HG03460 (cell line): ENCODE measurements around the gene SSTR4.

Experiments used
- ATAC-seq: cut with Tn5 transposase; IDR thresholded peaks from one replicate; pipeline ENCODE4 v1.9.1; 2021; ENCODE audit not compliant: unreplicated experiment

SSTR4 gene

GRCh38 chr20:23063168-23063567 lies 28.1 kb downstream of the SSTR4 start:
- no peak for ATAC-seq

- no peak for ATAC-seq
Measured at GRCh38 chr20:23063581-23063980, 28.5 kb downstream of the SSTR4 start.

- ATAC-seq, result no peak
Measured at GRCh38 chr20:23065266-23066201, 30.4 kb downstream of the SSTR4 start.

GRCh38 chr20:23066772-23067171 lies 31.7 kb downstream of the SSTR4 start:
- ATAC-seq, result no peak

DNA sequence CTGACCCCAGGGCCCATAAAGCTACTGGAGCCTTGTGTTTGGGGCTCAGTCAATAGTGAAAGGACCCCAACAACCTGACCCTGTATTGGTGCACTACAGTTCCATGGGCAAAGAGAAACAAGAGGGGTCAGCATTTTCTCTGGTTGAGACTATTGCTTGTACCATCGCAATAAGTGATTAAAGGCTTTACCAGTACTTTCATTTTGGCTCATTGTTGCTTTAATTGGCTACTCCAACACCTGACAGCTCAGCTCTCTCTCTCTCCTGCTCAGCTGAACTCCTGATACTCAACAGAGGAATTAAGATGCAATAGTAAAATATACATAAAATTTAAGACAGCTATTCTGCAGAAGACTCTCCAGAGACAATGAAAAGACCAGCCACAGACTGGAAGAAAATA lies 33.2 kb downstream of the SSTR4 start:
- no peak for ATAC-seq

DNA sequence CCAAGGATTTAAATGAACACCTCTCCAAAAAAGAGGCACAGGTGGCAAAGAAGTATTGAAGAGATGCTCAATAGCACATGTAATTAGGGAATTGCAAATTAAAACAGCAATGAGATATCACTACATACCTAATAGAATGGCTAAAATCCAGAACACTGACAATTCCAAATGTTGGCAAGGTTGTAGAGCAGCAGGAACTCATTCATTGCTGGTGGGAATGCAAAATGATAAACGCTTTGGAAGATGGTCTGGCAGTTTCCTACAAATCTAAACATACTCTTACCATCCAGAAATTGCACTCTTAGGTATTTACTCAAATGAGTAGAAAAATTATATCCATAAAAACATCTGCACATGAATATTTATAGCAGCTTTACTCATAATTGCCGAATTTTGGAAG lies 34.0 kb downstream of the SSTR4 start:
- ATAC-seq, result no peak

DNA sequence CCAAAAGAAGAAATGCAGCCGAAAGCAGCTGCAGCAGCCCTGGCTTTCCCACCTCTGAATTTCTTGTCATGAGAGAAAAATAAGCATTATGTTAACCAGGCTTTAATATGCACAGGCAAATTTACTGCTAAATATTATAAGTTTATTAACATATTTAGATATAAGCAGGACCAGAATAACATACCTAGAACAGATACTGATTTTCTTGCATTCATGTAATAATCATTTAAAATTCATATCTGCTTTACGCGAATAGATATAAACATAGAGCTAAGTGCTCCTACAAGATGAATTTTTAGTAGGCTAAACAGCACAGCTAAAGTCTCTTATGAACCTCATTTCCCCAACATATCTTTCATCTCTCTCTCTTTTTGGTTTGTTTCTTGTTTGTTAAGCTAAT lies 36.3 kb downstream of the SSTR4 start:
- ATAC-seq, result no peak

DNA sequence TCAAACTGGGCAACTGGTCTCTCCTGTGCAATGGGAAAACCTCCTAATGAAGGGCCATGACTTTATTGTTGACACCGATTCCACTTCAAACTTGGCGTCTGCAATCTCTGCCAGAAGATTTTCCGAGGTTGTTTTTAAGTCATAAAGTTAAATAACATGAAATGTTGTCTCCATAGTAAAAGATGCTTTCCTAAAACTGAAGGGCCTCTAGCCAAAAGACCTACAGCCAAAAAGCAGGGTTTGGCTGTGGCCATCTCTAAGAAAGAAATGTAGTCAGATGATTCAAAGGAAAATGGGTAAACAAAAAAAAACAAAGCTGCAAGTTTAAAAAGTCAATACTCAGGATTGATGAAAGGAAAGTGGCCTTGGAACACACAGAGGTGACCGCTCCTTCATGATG lies 36.9 kb downstream of the SSTR4 start:
- no peak for ATAC-seq

GRCh38 chr20:23072892-23073586 lies 37.9 kb downstream of the SSTR4 start:
- ATAC-seq, result no peak

GRCh38 chr20:23074052-23074451 lies 38.9 kb downstream of the SSTR4 start:
- ATAC-seq, result no peak

DNA sequence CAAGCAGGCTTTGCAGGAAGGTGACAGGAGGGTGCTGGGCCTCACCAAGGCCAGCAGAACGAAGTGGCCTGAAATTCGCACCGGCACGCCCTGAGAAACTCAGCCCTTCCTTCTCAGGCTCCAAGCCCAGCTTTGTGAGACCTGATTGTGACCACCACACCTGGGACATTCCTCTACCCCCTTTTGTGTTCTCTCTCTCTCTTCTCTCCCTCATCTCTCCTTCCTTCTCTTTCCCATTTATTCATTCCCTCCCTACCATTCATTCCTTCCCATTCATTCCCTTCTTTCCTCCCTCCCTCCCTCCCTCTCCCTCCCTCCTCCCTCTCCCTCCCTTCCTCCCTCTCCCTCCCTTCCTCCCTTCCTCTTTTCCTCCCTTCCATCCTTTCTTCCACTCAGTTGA lies 42.2 kb downstream of the SSTR4 start:
- ATAC-seq, result no peak

DNA sequence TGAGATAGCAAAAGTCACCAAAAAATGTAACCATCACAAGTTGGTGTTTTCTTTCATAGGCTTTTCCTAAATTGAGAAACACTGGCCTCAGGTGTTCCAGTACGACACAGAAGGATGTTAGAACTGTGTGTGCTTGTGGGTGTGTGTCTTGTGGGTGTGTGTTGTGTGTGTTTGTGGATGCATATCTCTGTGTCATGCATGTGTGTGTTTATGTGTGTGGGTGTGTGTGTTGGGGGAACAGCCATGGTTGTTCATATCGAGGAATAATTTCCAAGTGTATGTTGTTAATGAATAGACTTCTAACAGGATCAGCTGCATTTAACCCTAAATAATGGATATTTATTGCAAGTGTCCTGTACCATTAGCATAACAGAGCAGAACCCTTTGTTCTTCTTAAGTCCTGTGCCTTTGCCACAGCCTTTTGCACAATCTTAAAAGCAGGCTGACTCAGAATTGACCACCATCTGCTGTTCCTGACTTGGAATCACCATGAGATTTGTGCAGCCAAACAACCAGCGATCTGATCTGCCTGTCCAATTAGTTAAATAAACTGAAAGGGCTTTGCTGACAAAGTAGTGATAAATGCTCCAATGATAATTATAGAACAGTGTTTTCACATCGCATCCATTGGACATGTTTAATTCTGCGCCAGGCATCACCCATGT lies 43.4 kb downstream of the SSTR4 start:
- ATAC-seq, result no peak

GRCh38 chr20:23079016-23079351 lies 43.9 kb downstream of the SSTR4 start:
- ATAC-seq, result no peak

DNA sequence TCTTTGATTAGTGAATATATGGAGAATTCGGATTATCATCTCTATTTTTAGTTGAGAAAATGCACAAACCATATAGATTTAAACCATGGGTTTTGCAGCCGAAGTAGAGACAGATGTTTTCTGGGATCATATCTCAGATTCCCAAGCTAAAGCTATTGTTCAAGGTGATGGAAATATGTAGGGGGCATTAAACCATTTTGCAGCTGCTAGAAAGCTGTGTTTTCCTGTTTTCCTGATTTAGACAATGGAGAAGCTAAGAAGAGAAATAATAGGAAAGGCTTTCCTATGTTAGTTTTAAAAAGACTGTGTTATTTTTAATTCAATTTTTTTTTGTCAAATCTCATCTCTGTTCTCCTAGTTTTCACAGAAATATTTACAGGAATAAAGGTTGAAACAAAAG lies 44.8 kb downstream of the SSTR4 start:
- no peak for ATAC-seq

DNA sequence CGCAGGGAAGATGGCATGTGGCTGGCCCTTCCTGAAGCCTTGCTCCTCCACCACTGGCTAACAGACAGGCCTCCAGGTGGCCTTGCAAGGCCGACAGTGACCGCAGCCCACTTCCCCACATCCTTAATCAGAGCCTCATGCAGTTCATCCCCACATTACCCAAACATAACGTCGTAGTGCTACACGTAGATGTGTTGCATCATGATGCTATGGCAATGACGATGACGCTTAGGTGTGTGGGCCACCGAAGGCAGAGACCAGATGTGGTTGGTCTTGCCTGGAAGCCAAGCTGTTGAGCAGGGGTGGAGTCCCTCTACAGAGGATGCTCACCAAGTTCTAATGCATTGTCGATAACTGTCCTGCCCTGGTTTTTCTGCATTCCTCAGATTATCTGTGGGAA lies 45.4 kb downstream of the SSTR4 start:
- no peak for ATAC-seq

DNA sequence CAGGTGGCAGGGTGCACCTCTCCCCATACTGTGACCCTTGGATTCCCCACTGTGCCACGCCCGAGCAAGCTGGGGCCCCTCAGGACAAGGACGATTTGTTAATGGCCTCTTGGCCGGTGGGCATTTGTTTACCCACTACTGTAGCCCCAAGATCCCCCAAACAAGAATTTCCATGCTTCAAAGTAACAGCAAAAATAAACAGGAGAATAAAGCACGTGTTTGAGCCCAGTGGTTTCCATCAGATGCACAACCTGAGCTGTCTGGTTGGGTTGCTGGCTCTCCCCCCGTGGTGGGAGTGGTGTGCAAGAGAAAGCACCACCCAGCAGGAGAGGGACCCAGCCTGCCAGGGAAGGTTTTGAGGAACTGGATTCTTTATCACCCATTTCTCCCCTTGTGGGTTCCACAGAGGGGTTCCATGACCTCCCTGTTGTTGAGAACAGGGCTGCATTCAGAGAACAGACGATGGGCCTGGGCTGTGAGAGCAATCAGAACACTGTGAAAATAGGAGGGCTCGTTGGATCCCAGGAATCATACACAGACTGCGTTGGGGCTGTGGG lies 46.2 kb downstream of the SSTR4 start:
- no peak for ATAC-seq

DNA sequence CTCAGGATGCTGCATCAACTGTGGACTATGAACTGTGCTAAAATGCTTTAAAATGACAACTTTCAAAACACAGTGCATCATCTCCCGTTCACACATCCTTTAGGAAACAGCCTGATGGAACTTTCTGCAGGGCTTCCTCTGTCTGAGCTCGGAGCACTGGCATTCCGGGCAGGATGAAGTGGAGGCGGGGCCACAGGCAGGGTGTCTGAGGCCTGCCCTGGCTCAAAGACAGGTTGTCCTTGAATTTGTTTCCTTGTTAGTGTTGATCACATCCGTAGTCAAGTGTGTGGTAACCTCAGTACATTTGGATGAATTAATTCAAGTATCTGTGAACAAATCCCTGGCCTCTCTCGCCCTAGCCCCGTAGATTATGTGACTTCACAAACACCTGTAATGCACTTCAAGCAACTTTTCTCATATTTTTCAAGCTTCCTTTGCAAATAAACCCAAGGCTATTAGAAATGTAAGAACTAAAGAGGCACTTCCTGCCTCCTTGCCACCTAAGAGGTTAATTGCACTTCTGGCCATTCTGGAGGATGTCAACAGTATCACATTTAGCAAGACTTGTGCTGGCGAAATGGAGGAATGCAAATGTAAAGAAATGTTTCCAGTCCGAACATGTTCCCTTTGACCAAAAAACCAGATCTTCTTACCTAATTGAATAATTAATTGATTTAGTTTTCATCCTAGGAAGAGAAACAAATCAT lies 47.9 kb downstream of the SSTR4 start:
- no peak for ATAC-seq

DNA sequence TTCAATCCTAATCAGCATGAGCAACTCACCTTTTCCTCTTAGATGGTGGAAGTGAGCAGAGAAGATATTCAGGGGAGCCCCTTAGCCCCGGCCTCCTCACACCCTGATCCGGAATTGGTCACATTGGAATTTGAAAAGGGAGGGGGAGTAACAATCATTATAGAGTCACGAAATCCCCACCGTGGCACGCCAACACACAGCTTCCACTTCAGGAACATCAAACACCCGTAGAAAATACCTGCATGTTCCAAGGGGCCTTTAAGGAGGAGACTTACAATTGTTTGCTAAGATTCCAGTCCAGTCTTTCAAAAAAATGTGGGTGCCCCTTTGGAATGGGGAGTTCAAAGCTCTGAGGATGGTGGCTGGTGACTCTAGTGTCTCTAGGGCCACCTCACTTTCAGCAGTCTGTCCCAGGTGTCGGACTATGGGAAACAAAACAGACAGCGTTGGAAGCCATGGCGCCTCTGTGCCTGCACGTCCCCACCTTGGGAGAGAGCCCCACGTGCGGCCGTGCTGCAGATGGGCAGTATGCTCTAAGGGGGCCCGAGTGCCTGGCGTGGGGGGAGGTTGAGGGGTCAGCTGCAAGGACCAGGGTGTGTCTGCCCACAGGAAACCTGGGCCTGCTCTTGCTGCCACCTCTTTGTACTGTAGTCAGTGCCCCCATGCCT lies 48.6 kb downstream of the SSTR4 start:
- no peak for ATAC-seq

- no peak for ATAC-seq
Measured at GRCh38 chr20:23084282-23084844, 49.3 kb downstream of the SSTR4 start.

- ATAC-seq, result no peak
Measured at GRCh38 chr20:23084845-23085365, 49.8 kb downstream of the SSTR4 start.
